HG03025 (cell line): ENCODE measurements around the gene ZC3H7B.
"Not testable (repeated sequence)": the region's sequence is repeated elsewhere in the genome, so short reads cannot be mapped to it uniquely, and the experiment has no call there.

Experiments used
- ATAC-seq: cut with Tn5 transposase; IDR thresholded peaks from one replicate; pipeline ENCODE4 v1.9.1; 2021; ENCODE audit warnings: mild to moderate bottlenecking, moderate library complexity; ENCODE audit not compliant: unreplicated experiment, low FRiP score

The ZC3H7B gene

GRCh38 chr22:41285441-41285819 is 15.9 kb upstream of the ZC3H7B start:
- ATAC-seq, result peak; percentile 2

DNA sequence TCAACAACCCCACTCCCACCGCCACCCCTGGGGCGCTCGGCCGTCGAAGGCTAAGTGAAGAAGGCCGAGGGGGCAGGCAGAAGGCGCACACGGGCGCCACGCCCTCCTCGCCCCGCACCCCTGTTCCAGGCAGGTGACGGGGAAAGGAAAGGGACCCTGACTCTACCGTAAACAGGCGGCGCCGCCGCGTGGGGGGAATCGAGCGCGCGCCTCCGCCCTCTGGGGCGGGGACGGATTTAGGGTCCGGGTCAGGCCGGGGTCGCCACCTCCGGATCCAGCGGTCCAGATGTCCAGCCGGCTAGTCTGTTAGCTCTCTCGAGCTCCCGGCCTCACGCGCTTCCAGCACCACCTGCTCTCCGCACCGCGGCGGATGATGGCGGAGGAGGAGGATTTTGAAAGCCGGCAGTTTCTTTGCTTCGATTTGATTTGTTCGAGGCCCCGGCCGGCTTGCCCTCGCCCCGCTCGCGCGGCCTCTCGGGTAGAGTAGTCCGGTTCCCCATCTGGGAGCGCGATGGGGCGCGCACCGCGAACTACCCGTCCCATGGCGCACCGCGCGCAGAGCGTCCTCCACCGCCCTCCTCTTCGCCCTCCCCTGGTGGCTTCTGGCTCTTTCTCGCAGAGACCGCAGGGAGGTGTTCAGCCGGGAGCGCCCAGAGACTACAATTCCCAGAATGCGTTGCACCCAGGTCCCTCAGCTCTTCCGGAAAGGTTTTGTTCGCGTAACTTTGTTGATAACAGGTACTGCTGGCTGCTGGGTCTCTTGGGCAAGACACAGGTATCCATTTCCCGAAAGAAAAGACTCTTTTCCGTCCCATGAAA is 15.3 kb upstream of the ZC3H7B start, which contains the start of gene RANGAP1:
Gene RANGAP1, minus strand, starts transcription at position 368 of the 819 bp plus-strand sequence. CDS start 5,143 bp downstream, outside the sequence.
- ATAC-seq, result peak; percentile 86

DNA sequence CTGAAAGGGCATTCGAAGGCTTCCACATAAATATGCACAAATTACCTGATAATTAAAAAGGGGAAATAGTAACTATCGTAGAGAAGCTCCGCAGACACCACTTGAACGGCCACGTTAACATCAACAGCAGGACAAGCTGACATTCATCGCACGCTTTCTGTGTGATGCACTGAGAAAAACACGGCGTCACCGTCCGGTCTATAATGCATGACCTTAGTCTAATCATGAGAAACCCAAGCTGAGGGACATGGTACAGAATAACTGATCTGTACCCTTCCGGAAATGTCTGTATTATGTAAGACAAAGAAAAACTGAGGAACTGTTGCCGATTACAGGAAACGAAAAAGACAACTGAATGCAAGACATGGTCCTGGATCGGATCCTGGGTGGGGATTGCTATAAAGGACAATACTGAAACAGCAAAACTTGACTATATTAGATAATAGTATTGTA is 14.7 kb upstream of the ZC3H7B start:
- peak; percentile 8 for ATAC-seq

GRCh38 chr22:41288245-41288946 is 12.9 kb upstream of the ZC3H7B start:
- no peak for ATAC-seq

DNA sequence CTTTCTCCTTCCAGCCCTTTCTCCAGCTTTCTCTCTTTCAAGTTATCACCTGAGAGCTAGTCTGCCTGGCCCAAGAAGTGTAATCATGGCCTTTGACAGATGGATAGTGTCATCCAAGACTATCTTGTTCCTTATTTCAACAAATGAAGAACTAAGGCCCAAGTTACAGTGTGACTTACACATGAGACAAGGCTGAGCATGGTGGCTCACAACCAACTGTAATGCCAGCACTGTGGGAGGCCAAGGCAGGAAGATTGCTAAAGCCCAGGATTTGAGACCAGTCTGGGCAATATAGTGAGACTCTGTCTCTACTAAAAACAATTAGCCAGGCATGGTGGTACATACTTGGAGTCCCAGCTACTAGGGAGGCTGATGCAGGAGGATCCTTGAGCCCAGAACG is 11.7 kb upstream of the ZC3H7B start:
- no peak for ATAC-seq

- no peak for ATAC-seq
These were observed 10.8 kb upstream of the ZC3H7B start for GRCh38 chr22:41290262-41291221.

DNA sequence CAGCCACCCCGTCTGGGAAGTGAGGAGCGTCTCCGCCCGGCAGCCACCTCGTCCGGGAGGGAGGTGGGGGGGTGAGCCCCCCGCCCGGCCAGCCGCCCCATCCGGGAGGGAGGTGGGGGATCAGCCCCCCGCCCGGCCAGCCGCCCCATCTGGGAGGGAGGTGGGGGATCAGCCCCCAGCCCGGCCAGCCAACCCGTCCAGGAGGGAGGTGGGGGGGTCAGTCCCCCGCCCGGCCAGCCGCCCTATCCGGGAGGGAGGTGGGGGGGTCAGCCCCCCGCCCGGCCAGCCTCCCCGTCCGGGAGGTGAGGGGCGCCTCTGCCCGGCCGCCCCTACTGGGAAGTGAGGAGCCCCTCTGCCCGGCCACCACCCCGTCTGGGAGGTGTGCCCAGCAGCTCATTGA is 6.5 kb upstream of the ZC3H7B start:
- ATAC-seq, result not testable (repeated sequence)

DNA sequence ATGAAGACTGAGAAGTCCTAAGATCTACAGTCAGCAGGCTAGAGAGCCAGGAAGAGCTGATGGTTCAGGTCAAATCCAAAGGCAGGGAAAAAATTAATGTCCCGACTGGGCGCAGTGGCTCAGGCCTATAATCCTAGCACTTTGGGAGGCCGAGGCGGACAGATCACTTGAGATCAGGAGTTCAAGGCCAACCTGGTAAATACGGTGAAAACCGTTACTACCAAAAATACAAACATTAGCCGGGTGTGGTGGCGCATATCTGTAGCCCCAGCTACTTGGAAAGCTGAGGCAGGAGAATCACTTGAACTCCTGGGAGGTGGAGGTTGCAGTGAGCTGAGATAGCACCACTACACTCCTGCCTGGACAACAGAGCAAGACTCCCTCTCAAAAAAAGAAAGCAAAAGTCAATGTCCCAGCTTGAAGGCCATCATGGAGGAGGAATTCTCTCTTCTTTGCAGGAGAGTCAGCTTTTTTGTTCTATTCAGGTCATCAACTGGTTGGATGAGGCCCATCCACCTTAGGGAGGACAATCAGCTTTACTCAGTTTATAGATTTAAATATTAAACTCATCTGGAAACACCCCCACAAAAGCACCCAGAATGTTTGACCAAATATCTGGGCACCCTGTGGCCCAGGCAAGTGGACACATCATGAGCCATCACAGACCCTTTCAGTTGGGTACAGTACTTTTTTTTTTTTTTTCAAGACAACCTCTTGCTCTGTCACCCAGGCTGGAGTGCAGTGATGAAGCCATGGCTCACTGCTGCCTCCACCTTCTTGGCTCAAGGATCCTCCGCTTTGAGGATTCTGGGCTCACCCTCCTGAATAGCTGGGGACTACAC is 4.3 kb upstream of the ZC3H7B start:
- no peak for ATAC-seq

GRCh38 chr22:41300661-41301060 is 664 bp upstream of the ZC3H7B start:
- ATAC-seq, result no peak

GRCh38 chr22:41302021-41302767 is 869 bp downstream of the ZC3H7B start:
- ATAC-seq, result peak; percentile 18

DNA sequence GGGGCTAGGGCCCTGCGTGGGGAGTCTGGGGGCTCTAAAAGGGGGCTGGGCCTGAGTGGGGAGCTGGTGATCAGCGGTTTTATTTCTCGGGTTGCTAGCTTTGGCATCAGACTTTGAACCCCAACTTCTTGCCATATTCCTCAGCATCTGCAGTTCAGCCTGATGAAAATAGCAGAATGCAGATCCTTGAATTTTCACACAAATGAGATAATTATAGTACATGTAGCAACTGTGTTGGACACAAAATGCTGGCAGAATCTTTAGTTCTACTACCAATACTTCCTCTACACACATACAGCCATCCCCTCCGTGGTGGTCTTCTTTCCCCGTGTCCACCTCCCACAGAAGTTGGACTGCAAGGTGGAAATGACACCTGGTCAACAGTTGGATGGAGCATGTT is 1.5 kb downstream of the ZC3H7B start:
- no peak for ATAC-seq

- no peak for ATAC-seq
These were observed 4.3 kb downstream of the ZC3H7B start for GRCh38 chr22:41305646-41306045.

- no peak for ATAC-seq
These were observed 6.7 kb downstream of the ZC3H7B start for GRCh38 chr22:41308054-41308453.

DNA sequence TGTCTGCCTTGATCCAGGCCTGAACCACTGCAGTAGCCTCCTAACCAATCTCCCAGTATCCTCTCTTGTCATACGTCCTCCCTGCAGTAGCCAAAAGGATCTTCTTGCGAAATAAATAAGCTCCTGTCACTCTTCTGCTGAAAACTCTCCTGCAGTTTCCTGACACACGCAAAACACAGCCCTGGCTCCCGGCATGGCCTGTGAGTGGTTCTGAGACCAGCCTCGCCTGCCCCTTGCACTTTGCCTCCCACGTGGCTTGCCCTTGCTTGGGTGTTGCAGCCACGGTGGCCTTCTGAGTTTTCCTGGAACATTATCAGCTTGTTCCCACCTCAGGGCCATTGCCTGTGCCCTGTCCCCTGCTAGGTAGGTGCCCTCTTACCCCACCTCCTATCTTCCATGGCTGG is 7.2 kb downstream of the ZC3H7B start:
- no peak for ATAC-seq

GRCh38 chr22:41310336-41310735 is 9.0 kb downstream of the ZC3H7B start:
- no peak for ATAC-seq

DNA sequence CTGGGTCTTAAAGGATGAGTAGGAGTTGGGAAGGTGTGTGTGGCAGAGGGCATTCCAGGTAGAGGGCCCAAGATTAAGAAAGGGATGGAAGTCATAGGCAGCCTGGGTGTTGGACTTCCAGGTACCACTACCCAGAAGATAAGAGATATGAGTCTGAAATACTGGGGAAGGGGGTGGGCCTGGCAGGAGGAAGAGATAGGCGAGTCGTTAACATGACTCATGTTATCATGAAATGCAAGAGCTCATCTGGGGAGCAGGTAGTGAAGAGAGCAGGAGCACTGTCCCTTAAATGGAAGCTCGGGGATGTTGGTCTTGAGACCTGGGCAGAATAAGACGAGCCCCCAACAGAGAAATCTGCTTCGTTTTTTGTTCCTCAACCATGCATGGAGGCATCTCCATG is 10.2 kb downstream of the ZC3H7B start:
- no peak for ATAC-seq

DNA sequence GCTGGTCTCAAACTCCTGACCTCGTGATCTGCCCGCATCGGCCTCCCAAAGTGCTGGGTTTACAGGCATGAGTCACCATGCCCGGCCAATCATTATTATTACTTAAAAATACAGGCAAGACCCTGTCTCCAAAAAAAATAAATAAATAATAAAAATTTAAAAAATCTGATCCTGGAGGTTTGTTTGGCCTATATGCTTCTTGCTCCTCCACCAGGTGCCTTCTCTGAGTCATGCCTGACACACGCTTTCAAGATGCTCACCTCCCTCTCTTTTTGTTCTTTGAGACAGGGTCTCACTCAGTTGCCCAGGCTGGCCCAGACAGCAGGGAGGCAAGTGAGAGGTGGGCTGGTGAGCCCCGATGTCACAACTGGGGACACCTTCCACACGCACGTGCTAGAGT is 13.5 kb downstream of the ZC3H7B start:
- no peak for ATAC-seq

DNA sequence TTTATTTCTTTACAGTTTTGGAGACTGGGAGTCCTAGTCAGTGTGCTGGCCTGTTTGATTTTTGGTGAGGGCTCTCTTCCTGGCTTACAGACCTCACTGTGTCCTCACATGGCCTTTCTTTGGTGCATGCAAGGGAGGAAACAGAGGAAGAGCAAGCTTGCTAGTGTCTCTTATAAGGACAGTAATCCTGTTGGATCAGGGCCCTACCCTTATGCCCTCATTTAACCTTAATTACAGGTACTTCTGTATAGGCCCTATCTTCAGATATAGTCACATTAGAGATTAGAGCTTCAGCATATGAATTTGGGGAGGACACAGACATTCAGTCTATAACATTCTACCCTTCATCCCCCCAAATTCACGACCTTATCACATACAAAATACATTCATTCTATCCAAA is 14.3 kb downstream of the ZC3H7B start:
- ATAC-seq, result no peak
